ENCODE results near the gene DOCK9.

GRCh38 chr13:98984983-98985382 lies 7.1 kb upstream of the DOCK9 start:
- TF ChIP-seq CTCF (conservative IDR thresholded peaks at IDR 0.05 in 1 of 2, IDR thresholded peaks at IDR 0.05 in 1 of 2; ENCODE audit: low read depth in 1 of 2, low read length in 2 of 2) (no peak), EZH2 (IDR thresholded peaks at IDR 0.05; ENCODE audit: low read length, missing control alignments) (no peak)
